Measurements from ENCODE around the gene CHAF1A.

Gene CHAF1A

DNA sequence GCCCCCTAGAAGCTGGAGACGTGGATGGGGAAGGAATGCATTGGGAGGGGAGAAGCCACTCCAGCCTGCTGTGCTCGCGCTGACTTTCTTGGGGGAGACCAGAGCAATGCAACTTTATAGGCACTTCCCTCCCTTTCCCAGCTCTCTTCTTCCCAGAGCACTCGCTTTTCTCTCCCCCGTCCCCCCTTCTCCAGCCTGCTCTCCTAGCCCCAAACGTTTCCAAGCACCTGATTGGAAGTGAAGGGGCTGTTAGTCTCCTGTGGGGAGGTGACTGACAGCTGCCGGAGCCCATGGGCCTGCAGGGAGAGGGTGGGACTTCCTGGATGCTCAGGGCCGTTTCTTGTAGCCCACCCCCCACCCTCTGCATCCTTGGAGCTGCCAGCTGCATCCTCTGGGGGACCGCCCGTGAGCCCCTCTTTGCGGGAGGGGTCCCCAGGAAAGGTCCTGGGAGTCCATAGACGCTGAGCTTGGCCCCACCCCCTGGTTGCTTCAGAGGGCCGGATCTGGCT is 72.1 kb downstream of the CHAF1A start:
- Mint-ChIP-seq H3K4me1 (ENCODE audit: low read depth) (peaks cover 17% of the 10 kb centered on the region), H3K27me3 (ENCODE audit: low read depth) (no peaks in the 10 kb centered on the region), H3K36me3 (ENCODE audit: low read depth) (peaks cover 8% of the 10 kb centered on the region), H3K27ac (peak overlapping the region; percentile 70), H3K9me3 (no peaks in the 10 kb centered on the region), H3K4me3 (peak overlapping the region; percentile 85)

- H3K36me3 Mint-ChIP-seq (ENCODE audit: low read depth): peaks cover 8% of the 10 kb centered on the region
- H3K27ac Mint-ChIP-seq: no peak overlapping the region
- no peak overlapping the region for H3K4me3 Mint-ChIP-seq
Measured at GRCh38 chr19:4477034-4477801, 74.8 kb downstream of the CHAF1A start.

GRCh38 chr19:4482721-4483364 is 80.4 kb downstream of the CHAF1A start:
- Mint-ChIP-seq H3K36me3 (ENCODE audit: low read depth) (peaks cover 10% of the 10 kb centered on the region), H3K27ac (no peak overlapping the region), H3K4me1 (ENCODE audit: low read depth) (no peaks in the 10 kb centered on the region), H3K4me3 (no peak overlapping the region), H3K27me3 (ENCODE audit: low read depth) (no peaks in the 10 kb centered on the region), H3K9me3 (no peaks in the 10 kb centered on the region)

More at GRCh38 chr19:4477034-4477801, 74.8 kb downstream of the CHAF1A start:
- Mint-ChIP-seq H3K9me3 (no peaks in the 10 kb centered on the region), H3K27me3 (ENCODE audit: low read depth) (no peaks in the 10 kb centered on the region), H3K4me1 (ENCODE audit: low read depth) (peaks cover 13% of the 10 kb centered on the region)

GRCh38 chr19:4483385-4483784 is 80.9 kb downstream of the CHAF1A start:
- Mint-ChIP-seq H3K4me3 (no peak overlapping the region), H3K4me1 (ENCODE audit: low read depth) (no peaks in the 10 kb centered on the region), H3K27me3 (ENCODE audit: low read depth) (no peaks in the 10 kb centered on the region), H3K27ac (no peak overlapping the region), H3K36me3 (ENCODE audit: low read depth) (peaks cover 10% of the 10 kb centered on the region), H3K9me3 (no peaks in the 10 kb centered on the region)

GRCh38 chr19:4487572-4487971 is 85.1 kb downstream of the CHAF1A start:
- Mint-ChIP-seq H3K9me3 (no peaks in the 10 kb centered on the region), H3K36me3 (ENCODE audit: low read depth) (peaks cover 20% of the 10 kb centered on the region), H3K27me3 (ENCODE audit: low read depth) (no peaks in the 10 kb centered on the region), H3K4me3 (no peak overlapping the region), H3K4me1 (ENCODE audit: low read depth) (no peaks in the 10 kb centered on the region), H3K27ac (no peak overlapping the region)

DNA sequence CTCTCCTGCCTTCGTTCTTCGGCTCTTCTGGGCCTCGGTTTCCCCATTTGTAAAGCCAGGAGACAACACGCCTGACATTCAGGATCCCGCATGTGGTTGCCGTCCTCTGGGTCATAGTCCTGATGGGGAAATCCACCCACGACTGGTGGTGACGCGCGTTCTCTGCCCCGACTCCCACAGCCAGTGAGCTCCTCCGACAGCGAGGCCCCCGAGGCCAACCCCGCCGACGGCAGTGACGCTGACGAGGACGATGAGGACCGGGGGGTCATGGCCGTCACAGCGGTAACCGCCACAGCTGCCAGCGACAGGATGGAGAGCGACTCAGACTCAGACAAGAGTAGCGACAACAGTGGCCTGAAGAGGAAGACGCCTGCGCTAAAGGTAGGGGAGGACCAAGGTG is 86.1 kb downstream of the CHAF1A start:
- Mint-ChIP-seq H3K9me3 (no peaks in the 10 kb centered on the region), H3K4me3 (no peak overlapping the region), H3K36me3 (ENCODE audit: low read depth) (peaks cover 19% of the 10 kb centered on the region), H3K4me1 (ENCODE audit: low read depth) (no peaks in the 10 kb centered on the region), H3K27me3 (ENCODE audit: low read depth) (no peaks in the 10 kb centered on the region), H3K27ac (no peak overlapping the region)

DNA sequence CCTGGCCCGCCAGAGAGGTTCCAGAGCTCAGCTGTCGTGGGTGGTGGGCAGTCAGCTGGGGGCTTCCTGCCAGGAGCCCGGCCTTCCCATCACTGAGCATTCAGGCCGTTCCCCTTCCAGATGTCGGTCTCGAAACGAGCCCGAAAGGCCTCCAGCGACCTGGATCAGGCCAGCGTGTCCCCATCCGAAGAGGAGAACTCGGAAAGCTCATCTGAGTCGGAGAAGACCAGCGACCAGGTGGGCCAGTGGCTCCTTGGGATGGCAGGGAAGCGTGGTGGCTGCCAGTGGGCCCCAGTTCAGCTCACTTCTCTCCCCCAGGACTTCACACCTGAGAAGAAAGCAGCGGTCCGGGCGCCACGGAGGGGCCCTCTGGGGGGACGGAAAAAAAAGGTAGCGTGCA is 89.0 kb downstream of the CHAF1A start:
- Mint-ChIP-seq H3K36me3 (ENCODE audit: low read depth) (peaks cover 15% of the 10 kb centered on the region), H3K4me3 (no peak overlapping the region), H3K27me3 (ENCODE audit: low read depth) (no peaks in the 10 kb centered on the region), H3K27ac (no peak overlapping the region), H3K9me3 (no peaks in the 10 kb centered on the region), H3K4me1 (ENCODE audit: low read depth) (no peaks in the 10 kb centered on the region)

DNA sequence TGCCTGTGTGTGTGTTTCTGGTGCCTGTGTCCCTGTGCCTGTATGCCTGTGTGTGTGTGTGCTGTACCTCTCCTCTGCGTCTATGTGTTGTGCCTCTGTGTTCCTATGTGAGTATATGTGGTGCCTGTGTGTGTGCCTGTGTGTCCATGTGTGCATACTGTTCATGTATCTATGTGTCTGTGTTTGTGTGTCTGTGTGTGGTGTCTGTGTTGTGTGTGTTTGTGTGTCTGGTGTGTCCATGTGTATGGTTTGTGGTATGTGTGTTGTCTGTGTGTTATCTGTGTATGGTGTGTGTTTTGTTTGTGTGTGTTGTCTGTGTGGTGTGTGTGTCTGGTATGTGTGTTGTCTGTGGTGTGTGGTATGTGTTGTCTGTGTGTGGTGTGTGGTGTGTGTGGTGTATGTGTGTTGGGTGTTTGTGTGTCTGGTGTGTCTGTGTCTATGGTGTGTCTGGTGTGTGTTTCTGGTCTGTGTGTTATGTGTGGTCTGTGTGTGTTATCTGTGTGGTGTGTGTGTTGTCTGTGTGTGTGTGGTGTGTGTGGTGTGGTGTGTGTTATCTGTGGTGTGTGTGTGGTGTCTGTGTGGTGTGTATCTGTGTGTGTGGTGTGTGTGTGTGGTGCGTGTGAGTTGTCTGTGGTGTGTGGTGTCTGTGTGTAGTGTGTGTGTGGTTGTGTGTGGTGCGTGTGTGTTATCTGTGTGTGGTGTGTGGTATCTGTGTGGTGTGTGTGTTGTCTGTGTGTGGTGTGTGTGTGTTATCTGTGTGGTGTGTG is 90.1 kb downstream of the CHAF1A start:
- Mint-ChIP-seq H3K27ac (no peak overlapping the region), H3K4me3 (no peak overlapping the region), H3K27me3 (ENCODE audit: low read depth) (no peaks in the 10 kb centered on the region), H3K36me3 (ENCODE audit: low read depth) (peaks cover 14% of the 10 kb centered on the region), H3K4me1 (ENCODE audit: low read depth) (no peaks in the 10 kb centered on the region), H3K9me3 (no peaks in the 10 kb centered on the region)

All from T-helper 1 cell treated with Interleukin-12 subunit alpha and Interleukin-12 subunit beta and Interleukin-4 antibody, amounts not matched to agents 30 μg/mL and 1 μg/mL, for 36 hours (primary cell).